Spinal cord (tissue), 10 donors: ENCODE results near the gene TAS1R3. TPM values are rescaled to one million over a fixed set of nuclear protein-coding genes. Genes with fewer than 3 reads are reported as not detected.

ENCODE experiments used
- DNase-seq, 6 donors: peaks; one replicate each; pipeline versions ENCODE4 v3.0.0 to v3.0.0-alpha.2; 2013 to 2015; ENCODE audit warnings: low spot score in 6 of 6, low read depth in 4 of 6
- H3K27ac ChIP-seq: one replicate; pipeline ENCODE4 v1.5.1; 2013; ENCODE audit warnings: low read depth, low read length, control low read depth
- H3K27me3 ChIP-seq: one replicate; pipeline ENCODE4 v1.6.1; 2013; ENCODE audit warnings: low read length; ENCODE audit not compliant: control insufficient read depth, insufficient read depth
- H3K36me3 ChIP-seq: one replicate; pipeline ENCODE4 v1.6.1; 2013; ENCODE audit warnings: low read length; ENCODE audit not compliant: control insufficient read depth, insufficient read depth
- H3K4me1 ChIP-seq: one replicate; pipeline ENCODE4 v1.6.1; 2013; ENCODE audit warnings: low read length; ENCODE audit not compliant: control insufficient read depth, insufficient read depth
- H3K4me3 ChIP-seq: one replicate; pipeline ENCODE4 v1.5.1; 2013; ENCODE audit warnings: low read depth, low read length, control low read depth
- H3K9me3 ChIP-seq: one replicate; pipeline ENCODE4 v1.6.1; 2013; ENCODE audit warnings: low read length; ENCODE audit not compliant: control insufficient read depth, insufficient read depth
- WGBS: methylation state at CpG from one replicate; pipeline ENCODE4 v1.1.5; 2013; ENCODE audit warnings: missing lambda C conversion rate; ENCODE audit not compliant: insufficient coverage; 5-methylcytosine and 5-hydroxymethylcytosine counted together
- polyA plus RNA-seq, 2 donors: library from polyadenylated mRNA; unstranded; fragments of 120-200 nt; gene quantifications; one replicate each; pipeline ENCODE4 v1.2.1, GENCODE V29; 2013; ENCODE audit not compliant: insufficient read length in 2 of 2
- total RNA-seq, 2 donors: library from RNA; depleted of rRNA in 1 of 2; stranded (reverse); fragments of 120-200 nt in 1 of 2; fragments of >200 nt in 1 of 2; gene quantifications; one replicate each; pipeline versions ENCODE4 v1.2.3 to v1.2.4, GENCODE V29; 2013 to 2014
- donor health status: healthy.

The TAS1R3 gene
- total and polyA plus RNA-seq, 4 donors = 0.10 to 0.98 (median 0.65) TPM

GRCh38 chr1:1336931-1337792 lies 6.1 kb downstream of the TAS1R3 start:
- 95% methylated on average over 31 of the region's 32 CpGs for WGBS
- no peaks in the 10 kb centered on the region for H3K9me3 ChIP-seq
- no peaks in the 10 kb centered on the region for H3K4me1 ChIP-seq
- H3K27ac ChIP-seq = no peak overlapping the region
- peaks cover 100% of the 10 kb centered on the region for H3K36me3 ChIP-seq
- DNase-seq = no peak
- no peak overlapping the region for H3K4me3 ChIP-seq
- H3K27me3 ChIP-seq = no peaks in the 10 kb centered on the region

- Histone ChIP-seq H3K4me3 (no peak overlapping the region), H3K27ac (no peak overlapping the region), H3K27me3 (no peaks in the 10 kb centered on the region), H3K36me3 (peaks cover 100% of the 10 kb centered on the region), H3K9me3 (no peaks in the 10 kb centered on the region), H3K4me1 (no peaks in the 10 kb centered on the region)
- DNase-seq = no peak
- WGBS = 84% methylated on average over 18 of the region's 18 CpGs
Measured at GRCh38 chr1:1337793-1338147, 6.7 kb downstream of the TAS1R3 start.

- DNase-seq = no peak
- no peaks in the 10 kb centered on the region for H3K9me3 ChIP-seq
- H3K4me1 ChIP-seq = no peaks in the 10 kb centered on the region
- H3K27me3 ChIP-seq = no peaks in the 10 kb centered on the region
- 92% methylated on average over 36 of the region's 36 CpGs for WGBS
- no peak overlapping the region for H3K27ac ChIP-seq
- no peak overlapping the region for H3K4me3 ChIP-seq
- H3K36me3 ChIP-seq = peaks cover 100% of the 10 kb centered on the region
Measured at GRCh38 chr1:1338278-1338677, 7.2 kb downstream of the TAS1R3 start.

GRCh38 chr1:1340185-1340584 lies 9.1 kb downstream of the TAS1R3 start:
- peaks cover 100% of the 10 kb centered on the region for H3K36me3 ChIP-seq
- no peak for DNase-seq
- H3K27me3 ChIP-seq = no peaks in the 10 kb centered on the region
- peaks cover 1% of the 10 kb centered on the region for H3K4me1 ChIP-seq
- no peak overlapping the region for H3K4me3 ChIP-seq
- H3K9me3 ChIP-seq = no peaks in the 10 kb centered on the region
- no peak overlapping the region for H3K27ac ChIP-seq
- WGBS = 90% methylated on average over 23 of the region's 23 CpGs

GRCh38 chr1:1340791-1341548 lies 9.9 kb downstream of the TAS1R3 start:
- Histone ChIP-seq H3K4me1 (peaks cover 9% of the 10 kb centered on the region), H3K9me3 (no peaks in the 10 kb centered on the region), H3K36me3 (peaks cover 100% of the 10 kb centered on the region), H3K4me3 (no peak overlapping the region), H3K27me3 (no peaks in the 10 kb centered on the region), H3K27ac (no peak overlapping the region)
- WGBS = 93% methylated on average over 36 of the region's 36 CpGs
- DNase-seq = no peak

- Histone ChIP-seq H3K36me3 (peaks cover 100% of the 10 kb centered on the region), H3K27me3 (no peaks in the 10 kb centered on the region), H3K9me3 (no peaks in the 10 kb centered on the region), H3K4me1 (peaks cover 15% of the 10 kb centered on the region), H3K4me3 (no peak overlapping the region), H3K27ac (no peak overlapping the region)
- DNase-seq = no peak
- 95% methylated on average over 17 of the region's 17 CpGs for WGBS
Measured at GRCh38 chr1:1341549-1342021, 10.5 kb downstream of the TAS1R3 start.

- Histone ChIP-seq H3K4me1 (peaks cover 21% of the 10 kb centered on the region), H3K9me3 (no peaks in the 10 kb centered on the region), H3K27me3 (no peaks in the 10 kb centered on the region), H3K36me3 (peaks cover 100% of the 10 kb centered on the region), H3K27ac (no peak overlapping the region), H3K4me3 (no peak overlapping the region)
- DNase-seq = no peak
- WGBS = 96% methylated on average over 23 of the region's 28 CpGs
Measured at GRCh38 chr1:1342061-1342562, 11.0 kb downstream of the TAS1R3 start.

- Histone ChIP-seq H3K9me3 (no peaks in the 10 kb centered on the region), H3K4me1 (peaks cover 26% of the 10 kb centered on the region), H3K4me3 (no peak overlapping the region), H3K27me3 (no peaks in the 10 kb centered on the region), H3K36me3 (peaks cover 100% of the 10 kb centered on the region), H3K27ac (no peak overlapping the region)
- DNase-seq = no peak
- WGBS = 74% methylated on average over 12 of the region's 18 CpGs
Measured at GRCh38 chr1:1342584-1343115, 11.6 kb downstream of the TAS1R3 start.

- Histone ChIP-seq H3K27me3 (no peaks in the 10 kb centered on the region), H3K9me3 (no peaks in the 10 kb centered on the region), H3K36me3 (peaks cover 90% of the 10 kb centered on the region), H3K4me1 (peaks cover 34% of the 10 kb centered on the region), H3K4me3 (no peak overlapping the region), H3K27ac (no peak overlapping the region)
- 91% methylated on average over 24 of the region's 24 CpGs for WGBS
- DNase-seq = no peak
Measured at GRCh38 chr1:1343811-1344421, 12.8 kb downstream of the TAS1R3 start.
